B cell (primary cell): ENCODE results near the gene AP1M2. TPM values are rescaled to one million over a fixed set of nuclear protein-coding genes. Genes with fewer than 3 reads are reported as not detected.

Source experiments
- ATAC-seq: fragments of 200-7000 bp; cut with Tn5 transposase; one replicate; pipeline ENCODE4 v1.10.0; 2021; ENCODE audit warnings: low read depth, mild to moderate bottlenecking, moderate number of reproducible peaks, moderate library complexity
- CTCF ChIA-PET: fragments of 350-600 bp; sonication (Branson Sonifier 250); formaldehyde crosslinking; loops from one replicate; lab custom pipeline; 2021; ENCODE audit warnings: antibody characterized with exemption, inconsistent platforms; lab: Charles Lee
- POLR2A ChIA-PET: fragments of 350-600 bp; sonication (Branson Sonifier 250); formaldehyde crosslinking; loops from one replicate; lab custom pipeline; 2021; ENCODE audit warnings: antibody characterized with exemption; lab: Charles Lee
- DNase-seq: peaks from one replicate; pipeline ENCODE4 v3.0.0; 2013
- H2AFZ ChIP-seq: 2 replicates; pipeline ENCODE4 v1.6.1; 2012; ENCODE audit warnings: mild to moderate bottlenecking, low read depth, low read length; ENCODE audit not compliant: insufficient read depth, poor library complexity, severe bottlenecking
- H3K27ac ChIP-seq, 2 donors: 1 replicate in 1 of 2; 2 replicates in 1 of 2; pipeline ENCODE4 v1.5.1; 2012 to 2013; ENCODE audit warnings: low read length in 2 of 2, mild to moderate bottlenecking in 2 of 2, moderate library complexity in 1 of 2
- H3K27me3 ChIP-seq, 4 experiments: fragments of 200-600 bp in 1 of 4; sonication (generic) in 1 of 4; replicated peaks in 1 of 4; 1 replicate in 2 of 4; 2 replicates in 2 of 4; pipeline versions ENCODE4 v1.6.1 to v1.7.0; 2013 to 2016; ENCODE audit warnings: low read length in 3 of 4, mild to moderate bottlenecking in 2 of 4, mixed read lengths in 1 of 4, moderate library complexity in 1 of 4; ENCODE audit not compliant: insufficient read depth in 4 of 4, control insufficient read depth in 3 of 4; ENCODE audit errors: control extremely low read depth in 1 of 4
- H3K36me3 ChIP-seq, 2 experiments: replicated peaks in 1 of 2; 1 replicate in 1 of 2; 2 replicates in 1 of 2; pipeline versions ENCODE4 v1.6.1 to v1.7.1; 2013; ENCODE audit warnings: low read length in 1 of 2; ENCODE audit not compliant: insufficient read depth in 2 of 2, control insufficient read depth in 1 of 2; ENCODE audit errors: control extremely low read depth in 1 of 2, extremely low read depth in 1 of 2
- H3K4me1 ChIP-seq, 2 donors: fragments of 200-600 bp in 1 of 2; sonication (generic) in 1 of 2; 1 replicate in 1 of 2; 2 replicates in 1 of 2; pipeline versions ENCODE4 v1.5.1 to v1.6.1; 2013 to 2017; ENCODE audit warnings: low read length in 2 of 2; ENCODE audit not compliant: control insufficient read depth in 2 of 2, insufficient read depth in 2 of 2
- H3K4me2 ChIP-seq: replicated peaks from 2 replicates; pipeline ENCODE3; 2012; ENCODE audit warnings: mild to moderate bottlenecking, low read depth, low read length; ENCODE audit not compliant: poor library complexity, severe bottlenecking
- H3K4me3 ChIP-seq, 5 experiments: fragments of 200-600 bp in 1 of 5; sonication (generic) in 1 of 5; 1 replicate in 3 of 5; 2 replicates in 2 of 5; pipeline versions ENCODE4 v1.5.1 to v1.7.0; 2011 to 2016; ENCODE audit warnings: low read length in 4 of 5, mild to moderate bottlenecking in 4 of 5, low read depth in 2 of 5, control low read depth in 1 of 5, moderate library complexity in 1 of 5; ENCODE audit not compliant: insufficient read depth in 1 of 5; ENCODE audit errors: control extremely low read depth in 1 of 5, extremely low read depth in 1 of 5
- H3K79me2 ChIP-seq: fragments of 200-600 bp; sonication (generic); one replicate; pipeline ENCODE4 v1.6.0; 2016; ENCODE audit warnings: low read length; ENCODE audit not compliant: control insufficient read depth, insufficient read depth
- H3K9ac ChIP-seq: fragments of 200-600 bp; sonication (generic); 2 replicates; pipeline ENCODE4 v1.6.1; 2017; ENCODE audit warnings: mild to moderate bottlenecking, low read length, moderate library complexity
- H3K9me3 ChIP-seq, 3 donors: one replicate each; pipeline versions ENCODE4 v1.6.1 to v1.7.1; 2013; ENCODE audit warnings: low read length in 2 of 3; ENCODE audit not compliant: control insufficient read depth in 2 of 3, insufficient read depth in 1 of 3; ENCODE audit errors: control extremely low read depth in 1 of 3
- H4K20me1 ChIP-seq: 2 replicates; pipeline ENCODE4 v1.6.0; 2012; ENCODE audit warnings: mild to moderate bottlenecking, low read length; ENCODE audit not compliant: insufficient read depth, control insufficient read depth, poor library complexity, severe bottlenecking
- H3K27ac Mint-ChIP-seq: one replicate; pipeline ENCODE4 v1.8.0; 2021; ENCODE audit warnings: mixed read lengths
- H3K27me3 Mint-ChIP-seq: one replicate; pipeline ENCODE4 v1.8.0; 2021; ENCODE audit warnings: mixed read lengths
- H3K4me1 Mint-ChIP-seq: one replicate; pipeline ENCODE4 v1.8.0; 2021; ENCODE audit warnings: mixed read lengths
- H3K4me3 Mint-ChIP-seq: one replicate; pipeline ENCODE4 v1.8.0; 2021; ENCODE audit warnings: mixed read lengths
- H3K9me3 Mint-ChIP-seq: one replicate; pipeline ENCODE4 v1.8.0; 2022; ENCODE audit warnings: mixed read lengths; ENCODE audit not compliant: insufficient read depth
- EZH2 ChIP-seq: IDR thresholded peaks from 2 replicates; pipeline ENCODE4 v1.6.1; 2012; ENCODE audit warnings: borderline replicate concordance, low read depth, mild to moderate bottlenecking, moderate library complexity, low read length; ENCODE audit not compliant: insufficient read depth, poor library complexity, severe bottlenecking
- WGBS: methylation state at CpG from one replicate; pipeline ENCODE4 v1.1.5; 2013; ENCODE audit warnings: missing lambda C conversion rate; ENCODE audit not compliant: insufficient coverage; 5-methylcytosine and 5-hydroxymethylcytosine counted together
- intact Hi-C: fragments of 100-400 bp; cut with micrococcal nuclease; formaldehyde crosslinking; loops from one replicate; pipeline ENCODE4 v1.10.0; 2022
- polyA plus RNA-seq: library from polyadenylated mRNA; depleted of rRNA; stranded (reverse); fragments of >200 nt; gene quantifications from 2 replicates; pipeline ENCODE4 v1.2.3, GENCODE V29; 2012
- total RNA-seq, 2 donors: library from RNA; stranded (reverse); fragments of 120-200 nt in 1 of 2; gene quantifications; 1 replicate in 1 of 2; 2 replicates in 1 of 2; pipeline versions ENCODE4 v1.2.3 to v1.2.4, GENCODE V29; 2013 to 2022
- TF ChIP-seq, protein P1 (sequence below): fragments of 200-600 bp; IDR thresholded peaks from one replicate; pipeline ENCODE4 v1.8.0; 2022; ENCODE audit warnings: antibody characterized with exemption, mild to moderate bottlenecking

The AP1M2 gene
- total and polyA plus RNA-seq, 2 donors (not counting 1 experiment from before 2014, with no cell fraction given), result not detected

DNA sequence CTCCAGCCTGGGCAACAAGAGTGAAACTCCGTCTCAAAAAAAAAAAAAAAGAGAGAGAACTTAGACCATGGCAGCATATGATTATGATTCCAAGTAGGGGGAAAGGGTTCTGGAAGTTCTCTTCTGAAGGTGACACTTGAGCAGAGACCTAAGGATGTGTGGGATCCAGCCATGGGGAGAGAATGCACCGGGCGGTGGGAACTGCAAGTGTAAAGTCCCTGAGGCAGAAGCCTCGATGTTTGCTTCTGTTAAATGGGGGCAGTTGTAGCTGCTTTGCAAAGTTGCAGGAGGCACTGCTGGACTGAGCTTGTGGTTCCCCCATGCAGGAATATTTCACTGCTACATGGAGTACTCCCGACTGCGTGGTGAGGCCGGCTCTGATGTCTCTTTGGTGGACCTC, 47.3 kb upstream of the AP1M2 start:
- Mint-ChIP-seq H3K9me3 (no peaks in the 10 kb centered on the region), H3K4me3 (no peak overlapping the region), H3K27ac (no peak overlapping the region), H3K27me3 (no peaks in the 10 kb centered on the region), H3K4me1 (peaks cover 19% of the 10 kb centered on the region)
- Histone ChIP-seq H3K4me2 (no peak overlapping the region), H3K4me3 (no peak overlapping the region), H2AFZ (no peak overlapping the region), H3K4me1 (peaks cover 0 to 11% of the 10 kb centered on the region in 2 donors), H3K36me3 (peaks cover 10 to 86% of the 10 kb centered on the region in 2 experiments), H3K27me3 (no peaks in the 10 kb centered on the region), H3K79me2 (peaks cover 17% of the 10 kb centered on the region), H3K27ac (no peak overlapping the region), H3K9ac (no peak overlapping the region), H3K9me3 (no peaks in the 10 kb centered on the region), H4K20me1 (peaks cover 52% of the 10 kb centered on the region)
- intact Hi-C loops, result no loop called here
- no peak for ATAC-seq
- POLR2A ChIA-PET, result no interaction called here
- 96% methylated on average over 5 of the region's 7 CpGs for WGBS
- TF ChIP-seq EZH2, result no peak
- TF ChIP-seq, protein P1, sequence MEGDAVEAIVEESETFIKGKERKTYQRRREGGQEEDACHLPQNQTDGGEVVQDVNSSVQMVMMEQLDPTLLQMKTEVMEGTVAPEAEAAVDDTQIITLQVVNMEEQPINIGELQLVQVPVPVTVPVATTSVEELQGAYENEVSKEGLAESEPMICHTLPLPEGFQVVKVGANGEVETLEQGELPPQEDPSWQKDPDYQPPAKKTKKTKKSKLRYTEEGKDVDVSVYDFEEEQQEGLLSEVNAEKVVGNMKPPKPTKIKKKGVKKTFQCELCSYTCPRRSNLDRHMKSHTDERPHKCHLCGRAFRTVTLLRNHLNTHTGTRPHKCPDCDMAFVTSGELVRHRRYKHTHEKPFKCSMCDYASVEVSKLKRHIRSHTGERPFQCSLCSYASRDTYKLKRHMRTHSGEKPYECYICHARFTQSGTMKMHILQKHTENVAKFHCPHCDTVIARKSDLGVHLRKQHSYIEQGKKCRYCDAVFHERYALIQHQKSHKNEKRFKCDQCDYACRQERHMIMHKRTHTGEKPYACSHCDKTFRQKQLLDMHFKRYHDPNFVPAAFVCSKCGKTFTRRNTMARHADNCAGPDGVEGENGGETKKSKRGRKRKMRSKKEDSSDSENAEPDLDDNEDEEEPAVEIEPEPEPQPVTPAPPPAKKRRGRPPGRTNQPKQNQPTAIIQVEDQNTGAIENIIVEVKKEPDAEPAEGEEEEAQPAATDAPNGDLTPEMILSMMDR, result no peak
- CTCF ChIA-PET, result interaction anchor here (0.6 to 3.1 kb wide), 6 partner anchors 10 to 634 kb away, joined by 3 to 16 read pairs (median 4); no protein-coding TSS in a partner anchor
- DNase-seq, result no peak

DNA sequence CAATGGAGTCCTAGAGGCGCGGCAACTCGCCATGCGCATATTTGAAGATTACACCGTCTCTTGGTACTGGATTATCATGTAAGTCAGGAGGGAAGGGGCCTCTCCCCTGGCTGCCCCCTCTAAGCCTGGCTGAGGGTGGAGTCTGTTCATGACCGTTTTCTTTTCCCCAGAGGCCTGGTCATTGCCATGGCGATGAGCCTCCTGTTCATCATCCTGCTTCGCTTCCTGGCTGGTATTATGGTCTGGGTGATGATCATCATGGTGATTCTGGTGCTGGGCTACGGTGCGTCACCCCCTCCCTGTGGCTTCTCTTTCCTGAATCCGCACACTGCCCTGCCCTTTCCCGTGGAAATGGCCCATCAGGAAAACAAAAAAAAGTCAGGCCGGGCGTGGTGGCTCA, 44.8 kb upstream of the AP1M2 start:
- no peak for TF ChIP-seq EZH2
- TF ChIP-seq, protein P1, result no peak
- DNase-seq (no peak), ATAC-seq (no peak)
- no peaks in the 10 kb centered on the region for H3K27me3 Mint-ChIP-seq
- H3K4me1 ChIP-seq, result peaks cover 0 to 7% of the 10 kb centered on the region in 2 donors
- intact Hi-C loops, result no loop called here
- no peaks in the 10 kb centered on the region for H3K27me3 ChIP-seq
- H3K79me2 ChIP-seq, result peaks cover 35% of the 10 kb centered on the region
- peaks cover 12 to 83% of the 10 kb centered on the region in 2 experiments for H3K36me3 ChIP-seq
- H2AFZ ChIP-seq, result no peak overlapping the region
- H3K4me3 Mint-ChIP-seq, result no peak overlapping the region
- no peak overlapping the region for H3K4me3 ChIP-seq
- H3K9ac ChIP-seq, result no peak overlapping the region
- peaks cover 48% of the 10 kb centered on the region for H4K20me1 ChIP-seq
- ChIA-PET CTCF (interaction anchor here (0.7 kb wide), 1 partner anchor 13 kb away, joined by 4 read pairs; no protein-coding TSS in a partner anchor), POLR2A (no interaction called here)
- no peak overlapping the region for H3K27ac Mint-ChIP-seq
- H3K27ac ChIP-seq, result no peak overlapping the region
- no peaks in the 10 kb centered on the region for H3K9me3 Mint-ChIP-seq
- no peaks in the 10 kb centered on the region for H3K9me3 ChIP-seq
- H3K4me2 ChIP-seq, result no peak overlapping the region
- H3K4me1 Mint-ChIP-seq, result peaks cover 8% of the 10 kb centered on the region
- WGBS, result 86% methylated on average over 12 of the region's 14 CpGs
